ENCODE measurements around the gene CCZ1B. TPM values are rescaled to one million over a fixed set of nuclear protein-coding genes. Genes with fewer than 3 reads are reported as not detected.
A peak's percentile ranks its signal among the peaks of the same experiment; 100 is the strongest.
"Not testable (repeated sequence)": the region's sequence is repeated elsewhere in the genome, so short reads cannot be mapped to it uniquely, and the experiment has no call there.

CCZ1B gene
- total and polyA plus RNA-seq, 8 donors = 17.0 to 162 (median 56.2) TPM

- H3K36me3 ChIP-seq; H3K9me3 ChIP-seq; DNase-seq; H3K4me1 ChIP-seq; H3K27ac ChIP-seq; intact Hi-C loops (cut with DNase I; ENCODE audit: low total_unique reads); H3K4me3 ChIP-seq: not testable (repeated sequence)
- H3K27me3 ChIP-seq = peaks cover 0 to 37% (median 0%) of the 10 kb centered on the region in 3 donors
- 74 to 84% (median 76%) methylated on average over 10 of the region's 10 CpGs for WGBS, 5 donors
These were observed 11.0 kb upstream of the CCZ1B start for GRCh38 chr7:6837081-6837480.

- H3K9me3 ChIP-seq; DNase-seq; H3K36me3 ChIP-seq; H3K27ac ChIP-seq; H3K4me1 ChIP-seq; intact Hi-C loops (cut with DNase I; ENCODE audit: low total_unique reads); H3K4me3 ChIP-seq: not testable (repeated sequence)
- WGBS, 5 donors = 43 to 89% (median 70%) methylated on average over 2 to 3 of the region's 3 CpGs
- H3K27me3 ChIP-seq = peaks cover 0 to 51% (median 0%) of the 10 kb centered on the region in 3 donors
These were observed 9.4 kb upstream of the CCZ1B start for GRCh38 chr7:6835521-6835920.

- DNase-seq = no peak
- no peak for TF ChIP-seq CTCF (IDR thresholded peaks at IDR 0.05)
- TF ChIP-seq EP300 (IDR thresholded peaks at IDR 0.05) = no peak
- TF ChIP-seq POLR2AphosphoS5 (IDR thresholded peaks at IDR 0.05) = no peak
- TF ChIP-seq POLR2A (IDR thresholded peaks at IDR 0.05) = no peak
- Histone ChIP-seq H3K27me3 (peaks cover 0 to 62% (median 0%) of the 10 kb centered on the region in 3 donors), H3K36me3 (no peaks in the 10 kb centered on the region), H3K4me3 (no peak overlapping the region), H3K4me1 (no peaks in the 10 kb centered on the region), H3K9me3 (no peaks in the 10 kb centered on the region), H3K27ac (no peak overlapping the region)
- intact Hi-C loops (cut with DNase I; ENCODE audit: low total_unique reads) = no loop called here
- WGBS, 5 donors = 85 to 91% (median 87%) methylated on average over 6 of the region's 6 CpGs
These were observed 7.6 kb upstream of the CCZ1B start for GRCh38 chr7:6833636-6834035.

GRCh38 chr7:6831018-6831725 lies 5.1 kb upstream of the CCZ1B start:
- TF ChIP-seq POLR2A (IDR thresholded peaks at IDR 0.05) = no peak
- no peak for TF ChIP-seq POLR2AphosphoS5 (IDR thresholded peaks at IDR 0.05)
- no peak for TF ChIP-seq CTCF (IDR thresholded peaks at IDR 0.05)
- TF ChIP-seq EP300 (IDR thresholded peaks at IDR 0.05) = no peak
- Histone ChIP-seq H3K27ac (no peak overlapping the region), H3K27me3 (peaks cover 0 to 61% (median 0%) of the 10 kb centered on the region in 3 donors), H3K9me3 (no peaks in the 10 kb centered on the region), H3K4me3 (no peak overlapping the region), H3K36me3 (no peaks in the 10 kb centered on the region), H3K4me1 (no peaks in the 10 kb centered on the region)
- DNase-seq = no peak
- 70 to 77% (median 74%) methylated on average over 7 of the region's 7 CpGs for WGBS, 5 donors
- intact Hi-C loops (cut with DNase I; ENCODE audit: low total_unique reads) = no loop called here

GRCh38 chr7:6830026-6830425 lies 4.0 kb upstream of the CCZ1B start:
- 81 to 90% (median 86%) methylated on average over 6 of the region's 6 CpGs for WGBS, 5 donors
- H3K27me3 ChIP-seq = peaks cover 0 to 54% (median 0%) of the 10 kb centered on the region in 3 donors
- H3K36me3 ChIP-seq; H3K9me3 ChIP-seq; H3K4me1 ChIP-seq; DNase-seq; H3K4me3 ChIP-seq; intact Hi-C loops (cut with DNase I; ENCODE audit: low total_unique reads); H3K27ac ChIP-seq: not testable (repeated sequence)

- H3K27me3 ChIP-seq = peaks cover 0 to 49% (median 0%) of the 10 kb centered on the region in 3 donors
- 49 to 83% (median 58%) methylated on average over 3 to 5 of the region's 5 CpGs for WGBS, 5 donors
- H3K9me3 ChIP-seq; H3K36me3 ChIP-seq; H3K27ac ChIP-seq; DNase-seq; H3K4me3 ChIP-seq; intact Hi-C loops (cut with DNase I; ENCODE audit: low total_unique reads); H3K4me1 ChIP-seq: not testable (repeated sequence)
These were observed 3.5 kb upstream of the CCZ1B start for GRCh38 chr7:6829616-6830015.

- H3K4me3 ChIP-seq; H3K36me3 ChIP-seq; H3K27ac ChIP-seq; H3K4me1 ChIP-seq; H3K9me3 ChIP-seq; intact Hi-C loops (cut with DNase I; ENCODE audit: low total_unique reads): not testable (repeated sequence)
- WGBS, 5 donors = 34 to 73% (median 58%) methylated on average over 6 to 12 of the region's 12 CpGs
- peaks cover 0 to 27% (median 0%) of the 10 kb centered on the region in 3 donors for H3K27me3 ChIP-seq
- peak in 1 of 2 donors; percentile 45 for DNase-seq
These were observed 1.1 kb upstream of the CCZ1B start for GRCh38 chr7:6827180-6827579.

GRCh38 chr7:6825236-6826125 lies 594 bp downstream of the CCZ1B start:
- H3K9me3 ChIP-seq; H3K4me1 ChIP-seq; DNase-seq; intact Hi-C loops (cut with DNase I; ENCODE audit: low total_unique reads): not testable (repeated sequence)
- WGBS, 5 donors = 21 to 80% (median 35%) methylated on average over 1 to 12 of the region's 42 CpGs
- H3K4me3 ChIP-seq = peak overlapping the region; percentile 50 to 66 (median 64)
- peaks cover 0 to 10% (median 0%) of the 10 kb centered on the region in 3 donors for H3K27me3 ChIP-seq
- peak overlapping the region in 3 of 5 donors; percentile 75 to 86 (median 78) for H3K27ac ChIP-seq
- peaks cover 0 to 21% (median 19%) of the 10 kb centered on the region in 4 donors for H3K36me3 ChIP-seq

GRCh38 chr7:6821622-6822021 lies 4.5 kb downstream of the CCZ1B start:
- H3K27me3 ChIP-seq; H3K4me3 ChIP-seq; H3K4me1 ChIP-seq; H3K9me3 ChIP-seq; intact Hi-C loops (cut with DNase I; ENCODE audit: low total_unique reads); H3K27ac ChIP-seq; DNase-seq: not testable (repeated sequence)
- peaks cover 0 to 51% (median 48%) of the 10 kb centered on the region in 4 donors for H3K36me3 ChIP-seq
- WGBS, 5 donors = 86 to 95% (median 90%) methylated on average over 5 to 6 of the region's 6 CpGs
